Hematopoietic multipotent progenitor cell treated with erythropoietin and hydrocortisone succinate and interleukin-3 and kit ligand, for 17 days (in vitro differentiated cells): ENCODE data around the gene DRG2.

ENCODE experiments used
- DNase-seq: peaks from one replicate; pipeline ENCODE4 v3.0.0-alpha.2; 2015; ENCODE audit warnings: low spot score

Gene DRG2

GRCh38 chr17:18117982-18118975, 30.5 kb downstream of the DRG2 start:
- DNase-seq = no peak

GRCh38 chr17:18119166-18119745, 31.5 kb downstream of the DRG2 start:
- no peak for DNase-seq

GRCh38 chr17:18119938-18120337, 32.2 kb downstream of the DRG2 start:
- DNase-seq = no peak

- DNase-seq = no peak
Observed at GRCh38 chr17:18120461-18121017, 32.8 kb downstream of the DRG2 start.

GRCh38 chr17:18121144-18121910, 33.6 kb downstream of the DRG2 start:
- no peak for DNase-seq

- DNase-seq = no peak
Observed at GRCh38 chr17:18122990-18123753, 35.4 kb downstream of the DRG2 start.

- no peak for DNase-seq
Observed at GRCh38 chr17:18124345-18125126, 36.8 kb downstream of the DRG2 start.

- no peak for DNase-seq
Observed at GRCh38 chr17:18129041-18129502, 41.3 kb downstream of the DRG2 start.

GRCh38 chr17:18132711-18133110, 45.0 kb downstream of the DRG2 start:
- no peak for DNase-seq

GRCh38 chr17:18136357-18136756, 48.6 kb downstream of the DRG2 start:
- no peak for DNase-seq

- DNase-seq = no peak
Observed at GRCh38 chr17:18138065-18138749, 50.5 kb downstream of the DRG2 start.

GRCh38 chr17:18139092-18139491, 51.3 kb downstream of the DRG2 start:
- DNase-seq = no peak

GRCh38 chr17:18139498-18139897, 51.8 kb downstream of the DRG2 start:
- DNase-seq = no peak

- DNase-seq = no peak
Observed at GRCh38 chr17:18139949-18140348, 52.2 kb downstream of the DRG2 start.

- DNase-seq = no peak
Observed at GRCh38 chr17:18140648-18141047, 52.9 kb downstream of the DRG2 start.

GRCh38 chr17:18141210-18141803, 53.6 kb downstream of the DRG2 start:
- peak; percentile 72 for DNase-seq

- DNase-seq = no peak
Observed at GRCh38 chr17:18142417-18142816, 54.7 kb downstream of the DRG2 start.

- no peak for DNase-seq
Observed at GRCh38 chr17:18143044-18143936, 55.5 kb downstream of the DRG2 start.

- DNase-seq = no peak
Observed at GRCh38 chr17:18144261-18144660, 56.5 kb downstream of the DRG2 start.
